NCI-H2227 treated with DMSO at 0.1 percent for 48 hours (cell line): Measurements from ENCODE around the gene CFL1.
A peak's percentile ranks its signal among the peaks of the same experiment; 100 is the strongest.

Source experiments
- DNase-seq: peaks from one replicate; lab custom pipeline; 2025; lab: John Stamatoyannopoulos, UW

Gene CFL1

GRCh38 chr11:65887723-65888162 is 29.8 kb upstream of the CFL1 start:
- no peak for DNase-seq

GRCh38 chr11:65886826-65887722 is 29.1 kb upstream of the CFL1 start:
- no peak for DNase-seq

GRCh38 chr11:65885808-65886536 is 28.0 kb upstream of the CFL1 start:
- no peak for DNase-seq

GRCh38 chr11:65885231-65885630 is 27.3 kb upstream of the CFL1 start:
- DNase-seq = no peak

- DNase-seq = peak; percentile 65
Measured at GRCh38 chr11:65884716-65885092, 26.7 kb upstream of the CFL1 start.

- no peak for DNase-seq
Measured at GRCh38 chr11:65883786-65884715, 26.1 kb upstream of the CFL1 start.

GRCh38 chr11:65883058-65883761 is 25.2 kb upstream of the CFL1 start:
- DNase-seq = no peak

- no peak for DNase-seq
Measured at GRCh38 chr11:65882120-65883057, 24.4 kb upstream of the CFL1 start.

- DNase-seq = no peak
Measured at GRCh38 chr11:65880844-65881421, 23.0 kb upstream of the CFL1 start.

- no peak for DNase-seq
Measured at GRCh38 chr11:65880027-65880426, 22.0 kb upstream of the CFL1 start.

GRCh38 chr11:65879617-65880016 is 21.6 kb upstream of the CFL1 start, which contains the start of gene CTSW:
CTSW (plus strand) TSS chr11:65879837; CDS start chr11:65879855, 18 bp downstream.
- no peak for DNase-seq

- DNase-seq = peak; percentile 90
Measured at GRCh38 chr11:65873318-65874156, 15.6 kb upstream of the CFL1 start.

GRCh38 chr11:65872586-65873317 is 14.8 kb upstream of the CFL1 start, which contains the start of gene EFEMP2:
EFEMP2 (minus strand) TSS chr11:65872800; CDS start chr11:65872354, 446 bp downstream.
- DNase-seq = no peak

- DNase-seq = no peak
Measured at GRCh38 chr11:65871811-65872548, 14.0 kb upstream of the CFL1 start.

- no peak for DNase-seq
Measured at GRCh38 chr11:65870706-65871681, 13.0 kb upstream of the CFL1 start.

- DNase-seq = no peak
Measured at GRCh38 chr11:65870307-65870658, 12.3 kb upstream of the CFL1 start.
